GM19238 (cell line): ENCODE data around the gene FMNL3.

ENCODE experiments used
- DNase-seq: peaks from one replicate; pipeline ENCODE4 v3.0.0; 2011; ENCODE audit warnings: low spot score; ENCODE audit not compliant: insufficient read length

Gene FMNL3

DNA sequence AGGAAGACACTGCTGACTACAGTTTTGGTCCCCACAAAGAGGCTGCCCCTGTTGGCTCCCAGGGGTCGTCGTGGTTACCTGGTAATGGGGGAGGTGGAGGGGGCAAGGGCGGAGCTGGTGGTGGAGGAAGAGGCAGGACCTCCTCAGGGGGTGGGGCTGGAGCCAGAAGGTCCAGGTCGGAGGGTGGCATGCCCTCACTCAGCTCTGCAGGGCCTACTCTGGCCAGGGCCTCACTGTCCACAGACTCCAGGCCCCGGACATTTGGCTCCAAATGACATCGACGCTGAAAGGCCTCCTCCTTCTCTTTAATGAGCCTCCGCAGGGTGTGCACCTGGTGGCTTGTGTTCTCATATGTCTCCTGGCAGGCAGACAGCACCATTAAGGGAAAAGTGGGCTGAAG lies 55.4 kb downstream of the FMNL3 start:
- DNase-seq = no peak

DNA sequence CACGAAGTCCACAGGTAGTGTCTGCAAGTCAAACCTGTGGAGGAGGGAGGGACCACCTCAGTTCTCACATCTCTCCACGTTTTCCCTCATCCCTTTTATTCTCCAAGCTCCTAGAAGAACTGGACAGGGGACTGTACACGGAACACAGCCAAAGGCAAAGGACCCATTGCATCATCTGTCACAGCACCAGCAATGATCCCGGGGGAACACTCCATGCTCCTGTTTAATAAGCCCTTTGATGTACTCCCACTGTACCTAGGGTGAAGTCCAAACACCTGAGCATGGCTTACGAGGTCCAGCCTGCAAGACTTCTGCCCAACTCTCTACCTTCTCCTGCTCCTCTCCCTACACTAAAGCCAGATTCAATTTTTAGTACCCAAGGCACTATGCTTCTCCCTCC lies 57.3 kb downstream of the FMNL3 start:
- DNase-seq = no peak

DNA sequence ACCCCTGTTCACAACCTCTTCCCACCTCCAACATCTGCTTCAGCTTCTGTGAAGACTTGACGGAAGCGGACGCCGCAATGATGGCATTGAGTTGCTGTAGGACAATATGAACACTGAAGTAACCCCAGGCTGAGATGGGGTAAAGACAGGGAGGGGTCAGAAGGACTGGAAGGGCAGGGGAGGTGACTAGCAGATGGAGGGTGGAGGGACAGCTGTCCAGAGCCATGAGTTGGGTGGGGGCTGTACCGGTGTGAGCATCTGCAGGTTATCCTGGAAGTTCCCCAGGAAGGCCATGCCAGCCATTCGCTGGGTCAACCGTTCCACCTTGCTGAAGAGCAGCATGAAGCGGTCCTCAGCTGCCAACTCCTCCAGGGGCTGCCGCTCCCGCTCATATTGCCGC lies 57.8 kb downstream of the FMNL3 start:
- DNase-seq = no peak

DNA sequence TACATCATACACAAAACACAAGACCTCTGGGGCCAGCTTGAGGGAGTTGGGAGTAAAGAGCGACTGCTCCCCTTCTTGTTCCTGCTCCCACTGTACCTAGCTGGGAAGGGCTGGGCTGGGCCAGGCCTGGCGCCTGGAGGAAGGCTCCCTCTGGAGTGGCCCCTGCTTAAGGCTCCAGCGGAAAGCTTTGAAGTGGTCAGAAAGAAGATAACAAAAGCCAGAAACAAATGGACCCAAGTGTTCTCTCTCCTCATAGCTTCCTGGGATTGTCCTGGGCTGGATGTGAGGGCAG lies 58.5 kb downstream of the FMNL3 start:
- DNase-seq = no peak

DNA sequence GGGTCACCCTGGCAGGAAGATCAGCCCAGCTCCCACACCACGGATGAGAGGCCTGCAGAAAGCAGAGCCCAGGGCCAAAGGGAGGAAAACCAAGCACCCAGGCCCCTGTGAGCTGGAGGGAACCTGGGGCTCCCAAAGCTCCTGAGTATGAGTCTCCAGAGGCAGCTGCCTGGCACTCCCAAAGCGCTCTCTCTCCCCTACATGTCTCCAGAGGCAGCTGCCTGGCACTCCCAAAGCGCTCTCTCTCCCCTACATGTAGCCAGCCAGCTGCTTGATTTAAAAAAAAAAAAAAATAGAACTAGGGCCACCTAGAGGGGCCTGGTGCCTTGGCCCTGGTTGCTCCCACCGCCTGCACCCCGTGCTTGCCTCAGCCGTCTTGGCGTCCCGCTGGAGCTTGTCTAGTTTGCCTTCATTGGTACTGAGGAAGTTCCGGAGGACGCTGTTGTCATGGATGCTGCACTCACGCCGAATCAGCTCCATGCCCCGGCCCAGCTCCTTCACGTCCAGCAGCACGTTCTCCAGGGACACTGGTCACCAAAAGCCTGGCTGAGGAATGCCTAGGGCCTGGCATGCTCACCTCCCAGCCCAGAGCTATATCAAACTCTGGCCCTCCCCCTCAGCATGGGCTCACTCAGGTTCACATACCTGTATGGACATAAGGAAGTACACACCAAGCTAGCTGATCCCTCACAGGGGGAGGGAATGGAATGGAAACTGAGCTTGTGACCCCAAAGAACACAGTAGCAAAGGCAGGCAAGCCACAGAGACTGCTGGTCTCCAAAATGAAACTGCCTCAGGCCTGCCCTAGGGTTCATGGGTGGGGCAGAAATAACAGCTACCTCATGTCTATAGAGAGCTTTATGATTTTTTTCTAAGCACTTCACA lies 59.1 kb downstream of the FMNL3 start:
- DNase-seq = no peak

DNA sequence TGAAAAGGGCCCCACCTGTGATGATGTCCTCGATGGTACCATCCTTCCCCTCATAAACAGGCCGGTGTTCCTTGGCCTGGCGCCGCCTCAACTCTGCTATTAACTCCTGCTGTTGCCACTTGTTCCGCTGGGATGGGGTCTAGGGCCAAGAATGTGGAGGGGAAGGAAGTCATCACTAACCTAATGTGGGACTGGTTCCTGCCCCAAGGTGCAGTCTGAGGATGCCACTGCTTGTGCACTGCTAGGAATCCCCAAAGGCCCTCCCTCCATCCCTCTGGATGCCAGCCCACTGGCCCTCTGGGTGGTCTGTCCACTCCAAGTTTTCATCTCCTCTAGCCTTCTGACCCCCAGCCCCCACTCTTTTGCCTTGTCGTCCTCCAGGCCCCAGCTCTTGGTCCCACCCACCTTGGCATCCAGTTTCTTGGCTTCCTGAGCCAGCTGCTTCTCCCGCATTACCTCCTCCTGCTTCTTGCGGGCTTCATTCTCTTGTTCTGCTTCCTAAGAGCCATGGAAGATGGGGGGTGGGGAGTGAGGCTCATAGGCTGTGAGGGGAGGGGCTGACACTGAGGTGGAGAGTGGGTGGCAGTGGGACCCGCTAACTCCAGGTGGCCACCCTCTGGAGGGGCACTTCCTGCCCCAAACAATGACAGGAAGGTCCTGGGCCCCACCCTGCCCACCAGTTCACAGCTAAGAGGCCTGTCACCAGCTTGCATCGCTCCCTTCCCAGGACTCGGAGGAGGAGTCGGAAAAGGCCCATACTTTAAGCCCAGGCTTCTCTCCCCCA lies 60.1 kb downstream of the FMNL3 start:
- DNase-seq = no peak

DNA sequence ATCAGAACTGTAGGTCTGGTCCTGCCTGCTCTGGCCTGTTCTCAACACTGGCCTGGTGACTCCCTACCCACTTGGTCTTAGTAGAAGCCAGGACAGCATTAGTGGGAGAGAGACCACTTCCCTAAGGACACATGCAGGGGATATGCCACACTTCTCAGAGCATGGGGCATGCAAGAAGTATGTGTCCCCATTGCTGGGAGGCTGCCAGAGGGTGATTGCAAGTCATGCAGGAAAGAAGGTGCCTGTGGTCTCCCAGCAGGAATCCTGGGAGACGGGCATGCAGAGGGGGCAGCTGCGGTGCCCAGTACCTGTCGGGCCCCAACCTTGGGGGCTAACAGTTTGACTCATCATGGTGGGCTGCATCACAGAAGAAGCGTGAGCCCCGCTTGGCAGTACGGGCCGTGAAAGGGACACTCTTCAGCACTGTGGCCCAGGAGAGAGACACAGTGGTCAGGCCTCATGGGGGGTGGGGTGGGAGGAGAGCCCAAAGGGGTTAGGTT lies 60.8 kb downstream of the FMNL3 start:
- DNase-seq = no peak

DNA sequence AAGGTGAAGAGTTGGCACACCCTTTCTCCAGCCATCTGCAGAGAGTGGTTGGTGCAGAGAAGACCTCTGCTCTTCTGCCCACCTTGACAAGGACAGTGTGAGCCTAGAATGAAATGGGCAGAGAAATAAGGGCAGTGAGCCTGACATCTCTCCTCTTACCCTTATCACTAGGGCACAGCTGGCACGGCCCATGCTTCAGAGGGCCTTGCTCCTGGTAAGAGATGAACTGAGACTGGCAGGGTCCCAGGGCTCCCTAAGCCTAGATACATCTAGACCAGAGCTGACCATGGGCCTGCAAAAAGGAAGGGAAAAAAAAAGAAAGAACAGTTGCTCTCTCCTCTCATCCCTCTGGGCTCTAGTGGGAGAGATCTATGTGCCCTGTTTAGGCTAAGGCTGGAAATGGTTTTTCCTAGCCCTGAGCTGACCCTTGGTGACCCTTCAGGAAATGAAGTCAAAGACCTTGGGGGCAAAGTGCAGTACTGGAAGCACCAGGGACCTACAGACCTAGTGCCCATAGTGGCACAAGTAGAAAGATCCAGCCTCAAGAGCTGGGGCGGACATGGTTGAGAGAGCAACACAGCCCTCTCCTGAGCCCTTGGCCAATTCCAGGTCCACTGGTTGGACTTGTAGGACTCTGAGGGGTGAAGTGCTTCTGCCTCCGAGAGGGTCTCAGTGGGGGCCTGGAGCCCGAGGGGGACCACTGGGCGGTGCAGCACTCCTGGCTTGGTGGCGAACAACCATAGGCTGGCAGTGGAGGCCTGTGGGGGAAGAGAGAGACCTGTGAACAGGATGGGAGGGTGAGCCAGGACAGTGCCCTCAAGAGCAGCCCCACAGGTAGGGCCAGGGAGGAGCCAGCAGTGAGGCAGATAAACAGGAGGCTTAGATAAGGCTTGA lies 61.8 kb downstream of the FMNL3 start:
- DNase-seq = no peak

DNA sequence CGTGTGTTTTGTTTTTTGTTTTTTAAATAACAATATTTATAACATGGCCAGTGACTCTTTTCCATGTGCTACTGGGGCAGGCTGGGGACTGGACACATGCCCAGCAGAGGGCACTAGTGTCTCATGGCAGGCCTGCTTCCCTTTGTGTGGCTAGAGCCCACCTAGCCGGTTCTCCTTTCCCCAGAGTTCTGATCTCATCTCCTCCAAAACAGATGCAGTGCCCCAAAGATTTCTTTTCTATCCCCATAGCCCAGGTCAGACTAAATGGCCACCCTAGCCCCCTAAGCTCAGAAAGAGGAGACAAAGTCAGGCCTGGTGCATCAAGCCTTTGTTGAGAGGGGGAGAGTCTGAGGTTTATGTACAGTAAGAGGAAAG lies 62.6 kb downstream of the FMNL3 start:
- peak; percentile 86 for DNase-seq

DNA sequence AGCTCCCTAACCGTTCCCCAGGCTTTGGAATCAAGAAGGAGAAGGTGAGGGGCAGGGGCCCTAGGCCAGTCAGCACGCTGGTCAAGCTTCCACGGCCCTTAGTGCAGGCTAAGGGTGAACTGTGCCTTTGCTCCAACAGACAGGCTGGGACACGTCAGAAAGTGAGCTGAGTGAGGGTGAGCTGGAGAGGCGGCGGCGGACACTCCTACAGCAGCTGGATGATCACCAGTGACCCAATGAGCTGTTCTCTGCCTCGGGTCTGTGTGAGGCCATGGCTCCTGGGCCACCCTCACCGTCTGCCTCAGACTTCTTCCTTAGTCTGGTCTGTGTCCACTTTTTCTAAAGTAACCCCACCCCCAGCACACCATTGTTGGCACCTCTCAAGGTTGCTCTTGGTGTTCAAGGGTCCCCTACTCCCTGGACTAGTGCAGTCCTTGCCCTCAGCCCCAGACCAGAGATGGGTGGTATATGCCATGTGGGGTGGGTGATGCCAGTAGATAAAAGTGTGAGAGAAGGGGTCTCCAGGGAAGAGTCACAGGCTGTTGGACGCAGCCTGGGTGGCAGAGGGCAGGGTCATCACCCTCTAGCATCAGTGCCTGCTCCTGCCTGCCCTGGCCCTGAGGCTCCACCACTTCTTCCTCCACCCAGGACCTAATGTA lies 63.1 kb downstream of the FMNL3 start:
- DNase-seq = no peak

DNA sequence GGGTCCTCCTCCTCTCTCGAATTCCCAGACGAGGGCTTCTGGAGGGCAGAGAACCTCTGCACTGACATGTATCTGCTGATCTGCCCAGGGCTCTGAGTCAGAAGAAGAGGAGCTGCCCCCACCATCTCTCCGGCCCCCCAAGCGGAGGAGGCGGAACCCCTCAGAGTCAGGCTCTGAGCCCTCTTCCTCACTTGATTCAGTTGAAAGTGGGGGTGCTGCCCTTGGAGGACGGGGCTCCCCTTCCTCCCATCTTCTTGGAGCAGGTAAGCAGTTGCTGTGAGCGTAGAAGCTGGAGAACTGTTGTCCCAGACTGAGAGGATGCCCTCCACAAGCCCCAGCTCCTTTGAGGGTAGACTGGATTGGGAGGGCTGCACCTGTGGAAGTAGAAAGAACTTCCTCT lies 64.1 kb downstream of the FMNL3 start:
- DNase-seq = no peak

DNA sequence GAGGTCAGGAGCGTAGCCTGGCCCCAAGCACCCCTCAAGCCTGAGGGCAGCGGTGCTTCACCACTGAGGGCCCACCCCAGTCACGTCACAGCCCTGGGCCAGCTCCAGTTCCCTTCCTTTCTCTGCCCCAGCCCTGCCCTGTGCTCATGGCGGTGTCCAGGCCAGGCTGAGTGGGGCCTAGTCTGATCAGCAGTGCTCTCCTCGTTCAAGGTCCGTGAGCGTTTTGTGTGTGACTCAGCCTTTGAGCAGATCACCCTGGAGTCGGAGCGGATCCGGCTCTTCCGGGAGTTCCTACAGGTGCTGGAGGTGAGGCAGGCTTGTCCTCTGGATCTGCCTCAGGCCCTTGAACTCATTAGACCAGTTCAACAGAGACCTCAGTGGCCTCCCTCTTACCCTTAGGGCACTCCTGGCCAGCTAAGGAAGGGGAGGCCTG lies 64.8 kb downstream of the FMNL3 start:
- DNase-seq = no peak

DNA sequence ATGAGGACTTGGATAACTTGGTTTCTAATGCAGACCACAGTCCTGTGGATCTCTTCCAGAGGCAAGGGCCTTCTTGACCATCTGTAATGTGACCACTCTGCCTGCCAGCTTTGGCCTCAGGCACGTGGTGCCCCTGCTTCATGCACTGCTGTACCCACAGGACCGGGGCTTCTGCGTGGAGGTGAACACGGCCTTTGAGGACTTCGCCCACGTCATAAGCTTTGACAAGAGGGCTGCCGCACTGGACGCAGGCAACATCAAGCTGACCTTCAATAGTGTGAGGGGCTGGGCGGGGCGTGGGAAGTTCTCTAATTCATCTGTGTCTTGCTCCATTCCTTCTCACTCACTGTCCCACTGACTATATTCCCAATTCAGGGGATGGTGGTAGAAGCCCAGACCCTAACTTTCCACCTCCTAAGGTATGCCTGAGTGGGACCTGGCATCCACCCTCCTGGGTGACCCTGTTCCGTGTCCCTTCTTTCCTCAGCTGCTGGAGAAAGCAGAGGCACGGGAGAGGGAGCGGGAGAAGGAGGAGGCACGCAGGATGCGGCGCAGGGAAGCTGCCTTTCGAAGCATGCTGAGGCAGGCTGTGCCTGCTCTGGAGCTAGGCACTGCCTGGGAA lies 65.3 kb downstream of the FMNL3 start:
- no peak for DNase-seq

DNA sequence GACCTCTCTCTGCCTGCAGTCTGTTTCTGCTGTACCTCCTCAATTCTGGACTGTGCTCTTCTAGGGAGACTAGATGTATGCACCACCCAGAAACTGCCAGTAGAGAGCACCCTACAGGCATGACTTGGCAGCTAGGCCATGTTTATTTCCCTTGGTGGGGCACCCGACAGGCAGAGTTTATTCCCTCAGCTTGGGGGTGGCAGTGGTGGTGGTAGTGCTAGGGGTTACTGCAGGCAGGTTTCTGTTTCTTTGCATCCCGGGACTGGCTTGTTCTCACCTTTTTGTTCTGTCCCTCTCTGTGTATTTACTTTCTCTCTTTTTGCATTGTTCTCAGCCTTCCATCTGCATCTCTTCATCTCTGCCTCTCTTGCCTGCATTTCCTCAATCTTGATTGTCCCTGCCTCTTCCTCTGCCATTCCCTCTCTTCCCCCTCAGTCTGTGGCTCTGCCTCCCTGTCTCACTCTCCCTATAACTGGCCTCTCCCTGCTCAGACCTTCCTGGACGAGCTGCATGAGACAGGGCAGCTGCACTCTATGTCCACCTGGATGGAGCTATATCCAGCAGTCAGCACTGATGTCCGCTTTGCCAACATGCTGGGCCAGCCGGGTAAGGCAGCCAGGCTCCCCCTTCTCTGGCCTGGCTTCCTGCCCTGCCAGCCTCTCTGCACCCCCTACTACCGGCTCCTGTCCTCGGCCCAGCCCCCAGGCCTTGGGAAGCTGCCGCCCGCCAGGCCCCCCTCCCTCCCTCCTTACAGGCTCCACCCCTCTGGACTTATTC lies 70.0 kb downstream of the FMNL3 start:
- DNase-seq = peak; percentile 72

DNA sequence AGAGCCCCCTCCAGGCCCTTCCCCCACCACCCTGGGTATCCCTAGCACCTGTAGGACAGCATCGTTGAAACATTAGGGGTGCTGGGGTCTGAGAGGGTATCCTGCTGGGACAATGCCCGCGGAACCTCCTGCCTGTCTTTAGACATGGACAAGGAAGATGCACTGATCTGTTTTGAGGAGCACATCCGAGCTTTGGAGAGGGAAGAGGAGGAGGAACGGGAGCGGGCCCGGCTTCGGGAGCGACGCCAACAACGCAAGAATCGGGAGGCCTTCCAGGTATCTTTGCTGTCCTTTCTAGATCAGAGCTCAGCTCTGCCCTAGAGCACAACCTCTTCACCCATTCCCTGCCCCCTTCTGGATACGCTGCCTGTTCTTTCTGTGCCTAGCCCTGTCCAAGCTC lies 70.6 kb downstream of the FMNL3 start:
- DNase-seq = no peak

DNA sequence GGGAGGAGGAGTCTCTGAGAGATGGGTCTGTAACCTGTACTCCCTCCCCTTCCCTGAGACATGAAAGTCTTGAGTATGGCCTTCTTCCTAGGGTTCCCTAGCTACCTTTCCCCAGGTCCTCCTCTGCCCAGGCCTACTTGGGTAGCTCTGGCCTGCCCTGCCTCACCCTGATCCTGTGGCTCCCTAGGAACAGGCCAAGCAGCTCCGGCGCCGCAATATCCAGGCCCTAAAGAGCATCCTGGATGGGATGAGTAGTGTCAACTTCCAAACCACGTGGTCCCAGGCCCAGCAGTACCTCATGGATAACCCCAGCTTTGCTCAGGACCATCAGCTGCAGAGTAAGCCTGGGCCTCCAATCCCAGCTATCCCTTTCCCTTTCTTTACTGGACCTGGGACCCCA lies 71.5 kb downstream of the FMNL3 start:
- DNase-seq = no peak

DNA sequence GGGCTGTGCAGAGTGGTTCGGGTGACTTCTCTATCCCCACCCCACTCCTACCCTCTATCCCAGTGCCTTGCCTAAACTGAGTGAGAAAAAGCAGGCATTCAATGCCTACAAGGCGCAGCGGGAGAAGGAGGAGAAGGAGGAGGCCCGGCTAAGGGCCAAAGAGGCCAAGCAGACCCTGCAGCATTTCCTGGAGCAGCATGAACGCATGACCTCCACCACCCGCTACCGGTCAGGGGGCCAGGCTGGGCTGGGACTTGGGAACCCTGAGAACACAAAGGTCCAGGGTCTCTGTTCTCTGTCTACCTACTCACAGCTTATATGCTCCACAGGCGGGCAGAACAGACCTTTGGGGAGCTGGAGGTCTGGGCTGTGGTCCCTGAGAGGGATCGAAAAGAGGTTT lies 72.2 kb downstream of the FMNL3 start:
- no peak for DNase-seq

DNA sequence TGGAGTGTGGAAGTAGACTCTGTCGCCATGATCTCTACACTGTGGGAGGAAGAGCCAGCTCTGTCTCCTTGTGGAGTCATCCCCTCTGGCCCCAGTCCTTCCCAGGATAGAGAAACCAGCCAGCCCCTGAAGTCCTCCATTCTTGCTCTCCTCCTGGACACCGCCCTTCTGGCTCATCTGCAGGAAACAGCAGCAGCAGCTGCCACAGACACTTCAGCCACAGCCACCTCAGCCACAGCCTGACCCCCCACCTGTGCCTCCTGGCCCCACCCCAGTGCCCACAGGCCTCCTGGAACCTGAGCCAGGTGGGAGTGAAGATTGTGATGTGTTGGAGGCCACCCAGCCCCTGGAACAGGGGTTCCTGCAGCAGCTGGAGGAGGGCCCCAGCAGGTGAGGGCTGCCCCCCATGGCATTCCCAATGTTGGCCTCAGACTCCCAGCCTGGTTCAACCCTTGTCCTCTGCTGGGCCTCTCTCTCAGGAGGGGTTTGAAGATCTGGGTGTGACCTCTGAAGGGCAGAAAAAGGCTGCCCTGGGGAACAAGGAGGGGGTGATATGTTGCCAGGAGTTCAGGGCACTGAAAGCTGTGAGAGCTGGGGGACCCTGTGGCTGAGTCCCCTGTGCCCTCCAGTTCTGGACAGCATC lies 73.4 kb downstream of the FMNL3 start:
- no peak for DNase-seq

DNA sequence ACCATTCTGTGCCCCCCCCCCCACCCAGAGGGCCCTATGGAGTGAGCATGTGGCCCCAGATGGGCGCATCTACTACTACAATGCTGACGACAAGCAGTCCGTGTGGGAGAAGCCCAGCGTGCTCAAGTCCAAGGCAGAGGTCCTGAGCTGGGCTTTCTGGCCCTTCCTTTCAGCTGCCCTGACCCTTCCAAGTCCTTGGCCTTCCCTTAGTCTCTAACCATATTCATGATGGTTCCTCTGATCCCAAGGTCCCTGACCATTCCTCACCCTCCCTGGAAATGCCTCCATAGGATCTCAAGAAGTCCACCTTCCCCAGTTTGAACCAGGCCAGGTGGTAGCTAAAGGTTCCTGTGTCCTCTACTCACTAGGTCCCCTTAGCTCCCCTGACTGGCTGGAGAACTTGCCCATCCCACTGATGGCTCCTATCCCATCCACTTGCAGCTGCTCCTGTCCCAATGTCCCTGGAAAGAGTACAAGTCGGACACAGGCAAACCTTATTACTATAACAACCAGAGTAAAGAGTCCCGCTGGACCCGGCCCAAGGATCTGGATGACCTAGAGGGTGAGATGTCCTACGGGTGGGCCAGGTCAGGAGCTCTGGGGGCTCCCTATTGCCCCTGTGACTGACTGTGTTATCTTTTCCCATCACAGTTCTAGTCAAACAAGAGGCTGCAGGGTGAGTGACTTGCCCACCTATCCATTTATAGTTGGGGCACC lies 74.1 kb downstream of the FMNL3 start:
- DNase-seq = no peak
